Activated CD4-positive, alpha-beta T cell treated with anti-CD3 and anti-CD28 coated beads for 24 hours (primary cell): Measurements from ENCODE around the gene CLUH.
"Not testable (repeated sequence)": the region's sequence is repeated elsewhere in the genome, so short reads cannot be mapped to it uniquely, and the experiment has no call there.

Experiments
- DNase-seq, 2 donors: peaks; one replicate each; pipeline ENCODE4 v3.0.0-alpha.2; 2020; ENCODE audit warnings: low read depth in 2 of 2

Gene CLUH

GRCh38 chr17:2701996-2702741 lies 9.4 kb downstream of the CLUH start:
- DNase-seq, result no peak

DNA sequence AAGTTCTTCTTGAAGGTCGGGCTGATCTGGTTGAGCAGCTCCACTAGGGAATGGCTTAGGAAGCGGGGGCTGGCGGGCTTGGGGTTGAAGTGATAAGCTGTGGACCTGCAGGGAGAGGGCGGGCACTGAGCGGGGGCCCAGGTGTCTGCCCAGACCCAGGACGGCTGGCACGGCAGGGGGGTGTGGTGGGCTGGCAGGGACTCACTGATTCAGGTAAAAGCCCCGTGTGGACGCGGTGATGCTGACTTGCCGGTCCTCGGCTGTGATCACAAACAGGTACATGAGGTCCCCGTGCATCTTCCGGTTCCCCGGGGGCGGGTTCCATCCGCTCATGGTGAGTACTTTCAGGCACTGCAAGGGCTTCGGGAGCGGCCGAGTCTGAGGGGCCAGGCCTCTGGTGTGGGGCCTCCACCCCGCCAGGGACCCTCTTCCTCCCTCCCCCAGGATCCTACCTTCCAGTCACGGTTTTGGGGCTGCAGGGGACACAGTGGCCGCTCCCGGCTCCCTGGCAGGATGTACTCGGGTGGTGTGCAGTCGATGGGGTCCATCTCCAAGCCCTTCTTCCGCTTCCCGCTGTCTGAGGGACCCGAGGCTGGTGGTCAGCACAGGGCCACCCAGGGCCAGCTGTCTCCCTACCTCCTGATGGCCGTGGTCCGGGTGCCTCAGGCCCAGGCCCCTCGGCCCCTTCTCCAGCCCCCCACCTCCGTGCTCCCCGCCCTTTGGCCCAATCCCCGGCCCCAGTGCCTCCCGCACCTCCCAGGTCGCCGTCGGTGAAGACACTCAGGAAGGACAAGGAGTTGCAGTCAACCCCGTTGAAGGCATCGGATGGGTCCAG lies 10.2 kb downstream of the CLUH start:
- no peak for DNase-seq

GRCh38 chr17:2700491-2701141 lies 10.9 kb downstream of the CLUH start:
- no peak for DNase-seq

- no peak for DNase-seq
Measured at GRCh38 chr17:2700030-2700490, 11.5 kb downstream of the CLUH start.

GRCh38 chr17:2699216-2699805 lies 12.3 kb downstream of the CLUH start:
- not testable (repeated sequence) for DNase-seq

DNA sequence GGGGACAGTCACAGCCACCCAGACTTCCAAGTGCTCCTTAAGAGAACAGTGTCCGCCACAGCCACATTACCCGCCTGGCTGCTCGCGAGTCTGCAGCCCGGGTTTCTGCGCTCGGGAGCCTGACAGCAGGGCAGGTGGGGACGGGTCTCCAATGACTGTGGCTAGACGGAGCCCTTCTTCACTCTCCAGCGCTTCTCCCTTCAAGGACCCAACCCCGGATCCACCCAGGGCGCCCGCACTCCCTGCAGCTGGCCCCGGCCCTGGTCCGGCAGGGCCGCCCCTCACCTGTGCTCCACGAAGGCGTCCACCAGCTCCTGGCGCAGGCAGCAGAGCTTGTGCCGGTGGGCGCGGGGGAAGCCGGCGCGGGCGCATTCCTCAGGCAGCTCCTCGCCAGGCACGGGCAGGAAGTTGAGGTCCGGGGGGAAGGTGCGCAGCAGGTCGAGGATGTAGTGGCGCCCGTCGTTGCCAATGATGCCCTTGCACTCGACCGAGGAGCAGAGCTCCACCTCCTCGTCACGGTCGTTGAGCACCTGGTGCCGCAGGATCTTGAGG lies 13.9 kb downstream of the CLUH start:
- DNase-seq, result no peak

DNA sequence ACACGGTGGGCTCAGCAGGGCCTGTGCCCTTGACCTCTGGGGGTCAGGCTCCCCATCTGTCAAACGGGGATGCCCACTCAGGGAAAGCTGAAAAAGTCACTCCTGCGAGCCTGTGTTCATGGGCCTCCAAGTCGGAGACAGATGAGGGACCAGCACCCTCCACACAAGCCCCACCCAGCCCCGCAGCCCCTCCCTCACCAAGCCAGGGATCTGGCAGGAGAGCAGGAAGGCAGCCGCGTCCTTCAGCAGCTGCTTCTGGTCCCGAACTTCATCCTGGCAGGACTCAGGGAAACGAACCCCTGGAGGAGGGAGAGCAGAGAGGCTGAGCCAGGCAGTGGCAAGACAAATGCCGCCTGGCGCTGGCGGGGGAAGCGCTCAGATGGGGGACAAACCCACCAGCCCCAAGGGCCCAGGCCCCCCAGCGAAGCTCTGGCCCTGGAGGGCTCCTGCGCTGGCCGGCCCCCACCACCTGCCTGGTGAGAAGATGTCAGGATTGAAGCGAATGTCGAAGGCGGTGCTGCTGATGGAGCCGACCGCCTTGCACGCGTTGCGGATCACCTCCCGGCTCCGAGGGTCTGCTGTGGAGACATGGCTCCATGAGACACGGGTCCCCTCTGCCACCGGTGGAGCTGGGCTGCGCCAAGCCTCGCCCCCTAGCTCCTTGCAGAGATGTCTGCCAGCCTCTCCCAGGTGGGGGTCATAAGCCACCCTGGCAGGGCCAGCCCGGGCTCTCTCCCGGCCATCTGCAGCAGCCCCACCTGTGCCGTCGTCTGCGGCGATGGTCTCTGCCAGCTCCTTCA lies 15.4 kb downstream of the CLUH start:
- no peak for DNase-seq

GRCh38 chr17:2695243-2695960 lies 16.2 kb downstream of the CLUH start:
- DNase-seq, result no peak

- DNase-seq, result no peak
Measured at GRCh38 chr17:2694381-2695242, 17.0 kb downstream of the CLUH start.

GRCh38 chr17:2693561-2694380 lies 17.8 kb downstream of the CLUH start:
- DNase-seq, result no peak

GRCh38 chr17:2692781-2693135 lies 18.8 kb downstream of the CLUH start:
- no peak for DNase-seq

- DNase-seq, result no peak
Measured at GRCh38 chr17:2691965-2692780, 19.4 kb downstream of the CLUH start.

- DNase-seq, result no peak
Measured at GRCh38 chr17:2691069-2691871, 20.3 kb downstream of the CLUH start.

DNA sequence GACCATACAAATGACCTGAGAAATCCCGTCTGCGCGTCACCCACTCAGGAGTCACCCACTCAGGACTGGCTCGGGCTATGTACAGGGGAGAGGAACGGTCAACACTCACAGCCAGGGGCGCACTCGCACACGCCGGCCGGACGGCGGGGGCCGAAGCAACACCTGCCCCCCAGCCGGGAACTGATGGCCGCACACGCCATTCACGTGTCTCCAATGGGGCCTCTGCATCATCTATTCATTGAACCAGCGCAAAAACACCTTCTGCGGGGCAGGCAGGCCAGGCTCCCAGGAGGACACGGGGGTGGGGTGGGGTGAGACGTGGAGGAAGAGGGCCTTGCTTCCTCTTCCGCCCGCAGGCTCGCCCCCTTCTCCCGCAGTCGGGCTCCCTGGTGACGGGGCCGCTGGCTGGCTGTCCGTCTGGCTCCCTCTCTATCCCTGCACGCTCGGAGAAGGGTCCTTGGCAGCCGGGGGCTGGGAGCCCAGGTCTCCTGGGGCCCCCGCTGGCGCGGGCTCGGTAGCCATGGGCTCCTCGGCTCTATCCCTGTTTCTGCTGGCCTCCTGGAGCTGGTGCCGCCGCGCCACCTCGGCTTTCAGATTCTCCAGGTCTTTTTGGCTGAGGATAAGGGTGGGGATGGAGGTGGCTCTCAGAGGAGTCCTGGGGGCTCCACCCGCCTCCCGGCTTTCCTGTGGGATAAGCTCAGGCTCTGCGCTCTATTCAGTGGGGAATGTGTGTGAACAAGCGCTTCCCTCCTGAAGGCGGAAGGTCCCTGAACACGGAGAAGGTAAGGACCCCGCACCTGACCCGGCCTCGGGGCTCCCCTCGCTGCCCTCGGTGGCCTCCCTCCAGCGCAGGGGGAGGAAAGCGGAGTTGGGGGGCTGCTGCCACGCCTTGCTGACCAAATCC lies 21.1 kb downstream of the CLUH start:
- DNase-seq, result no peak

DNA sequence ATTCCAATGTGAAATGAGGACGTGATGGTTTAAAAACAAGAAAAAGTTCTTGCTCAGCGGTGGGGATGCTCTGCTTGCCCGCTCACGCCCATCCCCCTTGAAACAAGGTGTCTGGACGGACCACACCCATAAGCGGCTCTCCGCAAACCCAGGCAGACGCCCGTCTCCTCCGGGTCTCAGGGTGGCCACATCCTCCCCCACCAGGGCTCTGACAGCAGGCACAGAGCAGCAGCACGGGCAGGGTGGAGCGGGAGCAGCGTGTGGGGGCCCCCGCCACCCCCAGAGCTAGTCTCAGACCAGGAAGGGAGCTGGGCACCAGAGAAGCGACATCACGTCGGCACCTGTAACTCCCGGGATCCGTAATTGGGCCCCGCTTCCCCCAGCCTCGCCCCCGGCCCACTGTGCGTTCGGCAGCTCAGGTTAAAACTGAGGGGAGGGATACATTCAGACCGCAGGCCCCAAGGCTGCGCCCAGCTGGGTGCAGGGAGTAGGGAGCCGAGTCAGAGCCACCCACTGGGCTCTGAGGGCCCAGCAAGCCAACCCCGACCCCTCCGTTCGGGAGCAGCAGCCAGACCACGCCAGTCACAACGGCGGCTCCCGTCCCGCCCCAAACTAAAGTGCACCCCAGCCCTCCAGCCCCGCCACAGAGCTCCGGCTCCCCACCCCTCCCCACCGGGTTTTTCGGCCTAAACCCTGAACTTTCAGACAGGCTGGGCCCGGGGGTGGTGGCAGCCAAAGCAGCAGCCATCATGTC lies 22.0 kb downstream of the CLUH start:
- DNase-seq, result no peak
